Common myeloid progenitor, CD34-positive (primary cell): ENCODE measurements around the gene TMEM247.
A peak's percentile ranks its signal among the peaks of the same experiment; 100 is the strongest.

Source experiments
- CTCF ChIA-PET: fragments of 350-600 bp; sonication (Branson Sonifier 250); formaldehyde crosslinking; loops from one replicate; lab custom pipeline; 2021; ENCODE audit warnings: antibody characterized with exemption; lab: Charles Lee
- POLR2A ChIA-PET: fragments of 350-600 bp; sonication (Branson Sonifier 250); formaldehyde crosslinking; loops from one replicate; lab custom pipeline; 2021; ENCODE audit warnings: antibody characterized with exemption; lab: Charles Lee
- DNase-seq, 3 donors: peaks; one replicate each; pipeline versions ENCODE4 v3.0.0 to v3.0.0-alpha.2; 2013
- H3K27ac ChIP-seq, 2 experiments: 1 replicate in 1 of 2; 2 replicates in 1 of 2; pipeline ENCODE4 v1.7.0; 2013; ENCODE audit warnings: inconsistent platforms in 2 of 2, low read length in 2 of 2, mild to moderate bottlenecking in 2 of 2, low read depth in 1 of 2, moderate library complexity in 1 of 2; ENCODE audit not compliant: severe bottlenecking in 2 of 2, insufficient read depth in 1 of 2, poor library complexity in 1 of 2
- H3K27me3 ChIP-seq, 5 experiments: replicated peaks in 2 of 5; 1 replicate in 3 of 5; 2 replicates in 2 of 5; pipeline versions ENCODE4 v1.6.1 to v1.7.0; 2013; ENCODE audit warnings: low read length in 4 of 5, mild to moderate bottlenecking in 2 of 5, moderate library complexity in 2 of 5, inconsistent platforms in 1 of 5; ENCODE audit not compliant: insufficient read depth in 5 of 5, control insufficient read depth in 4 of 5
- H3K36me3 ChIP-seq, 4 experiments: 1 replicate in 2 of 4; 2 replicates in 2 of 4; pipeline versions ENCODE4 v1.6.1 to v1.7.0; 2013; ENCODE audit warnings: low read length in 3 of 4, control low read depth in 1 of 4, mild to moderate bottlenecking in 1 of 4; ENCODE audit not compliant: control insufficient read depth in 4 of 4, insufficient read depth in 4 of 4
- H3K4me1 ChIP-seq, 4 experiments: 1 replicate in 3 of 4; 2 replicates in 1 of 4; pipeline versions ENCODE4 v1.6.1 to v1.7.1; 2013; ENCODE audit warnings: low read length in 3 of 4, mild to moderate bottlenecking in 3 of 4, control low read depth in 1 of 4, inconsistent platforms in 1 of 4, moderate library complexity in 1 of 4; ENCODE audit not compliant: control insufficient read depth in 4 of 4, insufficient read depth in 4 of 4; ENCODE audit errors: control extremely low read depth in 1 of 4
- H3K4me3 ChIP-seq, 7 experiments: 1 replicate in 4 of 7; 2 replicates in 3 of 7; pipeline versions ENCODE4 v1.5.1 to v1.7.0; 2013; ENCODE audit warnings: mild to moderate bottlenecking in 7 of 7, low read length in 6 of 7, moderate library complexity in 6 of 7, inconsistent platforms in 2 of 7, low read depth in 2 of 7, control low read depth in 1 of 7; ENCODE audit not compliant: insufficient read depth in 4 of 7, control insufficient read depth in 1 of 7; ENCODE audit errors: extremely low read depth in 1 of 7
- H3K9me3 ChIP-seq, 5 experiments: 1 replicate in 4 of 5; 2 replicates in 1 of 5; pipeline versions ENCODE4 v1.6.1 to v1.7.1; 2013; ENCODE audit warnings: low read length in 4 of 5, mild to moderate bottlenecking in 2 of 5, inconsistent platforms in 1 of 5, low read depth in 1 of 5, moderate library complexity in 1 of 5; ENCODE audit not compliant: control insufficient read depth in 4 of 5, insufficient read depth in 2 of 5; ENCODE audit errors: control extremely low read depth in 1 of 5
- WGBS: methylation state at CpG from one replicate; pipeline ENCODE4 v1.1.5; 2013; ENCODE audit not compliant: insufficient coverage; 5-methylcytosine and 5-hydroxymethylcytosine counted together

The TMEM247 gene

DNA sequence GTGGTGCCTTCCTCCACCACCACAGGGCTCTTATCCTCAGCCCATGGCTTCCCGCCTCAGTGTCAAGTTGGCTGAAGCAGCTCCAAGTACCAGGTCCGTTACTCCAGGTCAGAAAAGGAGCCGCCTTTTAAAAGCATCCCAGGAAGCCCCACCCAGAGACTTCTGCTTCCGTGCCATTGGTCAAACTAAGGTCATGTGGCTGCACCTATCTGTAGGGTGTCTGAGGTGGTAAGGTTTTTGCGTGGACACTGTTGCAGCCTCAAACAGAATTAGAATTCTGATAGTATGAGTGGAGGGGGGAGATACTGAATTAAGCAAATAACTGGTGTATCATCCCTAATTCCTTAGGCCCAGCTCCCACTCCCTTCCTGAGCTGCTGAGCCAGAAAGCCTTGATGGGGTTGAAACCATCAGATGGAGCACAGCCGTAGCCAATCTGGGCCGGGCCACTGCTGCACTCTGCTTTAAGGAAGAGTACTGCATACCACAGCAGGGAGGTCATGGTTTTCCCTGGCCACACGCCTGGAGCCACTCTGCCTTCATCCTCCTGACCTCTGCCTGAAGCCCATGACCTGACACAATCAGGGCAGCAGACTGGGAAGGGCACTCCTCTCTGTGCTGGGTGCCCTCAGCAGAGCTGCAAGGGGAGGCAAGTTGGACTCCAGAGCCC, 8.4 kb downstream of the TMEM247 start:
- H3K9me3 ChIP-seq, result no peaks in the 10 kb centered on the region
- H3K27ac ChIP-seq, result no peak overlapping the region
- H3K27me3 ChIP-seq, result no peaks in the 10 kb centered on the region
- no peak for DNase-seq
- ChIA-PET CTCF (interaction anchor here (1.5 kb wide), 1 partner anchor 16 kb away, joined by 3 read pairs; no protein-coding TSS in a partner anchor), POLR2A (no interaction called here)
- H3K36me3 ChIP-seq, result no peaks in the 10 kb centered on the region
- H3K4me3 ChIP-seq, result no peak overlapping the region
- peaks cover 4 to 27% (median 24%) of the 10 kb centered on the region in 4 experiments for H3K4me1 ChIP-seq
- WGBS, result 98% methylated on average over 5 of the region's 8 CpGs

DNA sequence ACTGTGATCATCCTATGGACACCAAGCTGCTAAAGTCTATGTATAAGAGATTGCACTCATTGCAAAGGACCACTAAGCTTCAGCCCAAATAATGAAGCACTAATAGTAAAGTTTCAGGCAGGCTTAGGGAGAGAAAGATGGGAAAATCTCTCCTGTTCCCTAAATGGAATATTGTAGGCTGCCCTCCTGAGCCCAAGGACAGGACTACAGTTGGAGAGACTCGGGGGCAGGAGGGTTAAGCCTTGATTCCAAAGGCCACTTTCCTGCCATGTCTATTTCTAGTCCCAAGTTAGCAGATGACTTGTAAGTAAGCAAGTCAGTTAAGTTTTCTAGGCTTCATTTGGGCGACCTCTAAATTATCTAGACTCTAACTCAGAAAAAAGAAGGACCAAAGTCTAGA, 9.0 kb downstream of the TMEM247 start:
- Histone ChIP-seq H3K27ac (no peak overlapping the region), H3K36me3 (no peaks in the 10 kb centered on the region), H3K4me3 (no peak overlapping the region), H3K9me3 (no peaks in the 10 kb centered on the region), H3K4me1 (peaks cover 4 to 27% (median 24%) of the 10 kb centered on the region in 4 experiments), H3K27me3 (no peaks in the 10 kb centered on the region)
- ChIA-PET POLR2A (no interaction called here), CTCF (interaction anchor here (0.7 to 3.6 kb wide), 3 partner anchors 59 to 132 kb away, joined by 3 to 14 read pairs (median 3); no protein-coding TSS in a partner anchor)
- 100% methylated on average over 1 of the region's 2 CpGs for WGBS
- no peak for DNase-seq

DNA sequence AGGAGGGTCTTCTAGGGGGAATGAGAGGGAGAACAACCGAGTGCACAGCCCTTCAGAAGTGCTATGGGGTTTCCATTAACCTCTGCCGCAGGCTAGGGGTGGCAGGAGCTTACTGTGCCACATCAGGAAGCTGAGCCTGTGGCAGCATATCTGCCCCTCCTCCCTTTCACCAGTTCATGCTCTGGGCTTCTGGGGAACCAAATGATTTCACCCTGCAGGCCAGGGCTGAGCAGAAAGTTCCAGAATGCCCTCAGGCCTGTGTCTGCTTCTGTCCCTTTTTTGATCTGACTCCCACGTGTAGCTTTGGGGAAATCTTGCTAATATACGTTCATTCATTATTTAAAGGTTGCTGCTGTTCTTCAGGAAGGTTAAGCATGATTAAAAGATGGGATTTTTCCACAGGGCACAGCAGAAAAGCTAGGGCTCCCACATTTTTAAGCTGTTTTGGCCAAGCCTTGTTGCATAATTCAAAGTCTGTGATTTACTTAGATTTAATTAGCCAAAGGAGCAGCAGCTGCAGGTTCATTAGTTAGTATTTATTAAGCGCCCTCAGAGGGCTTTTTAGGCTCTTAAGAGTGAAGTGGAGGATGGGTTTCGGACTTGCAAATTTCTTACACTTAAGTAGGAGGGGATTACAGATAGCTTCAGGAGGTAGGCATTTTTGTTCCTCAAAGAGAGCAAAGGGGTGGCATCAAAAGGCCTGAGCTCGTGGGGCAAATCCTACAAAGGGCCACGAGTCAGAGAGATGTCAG, 10.2 kb downstream of the TMEM247 start:
- H3K36me3 ChIP-seq, result no peaks in the 10 kb centered on the region
- no peaks in the 10 kb centered on the region for H3K27me3 ChIP-seq
- CTCF ChIA-PET, result interaction anchor here (0.9 to 3.6 kb wide), 16 partner anchors 9 to 400 kb away, joined by 3 to 15 read pairs (median 4); no protein-coding TSS in a partner anchor
- no peaks in the 10 kb centered on the region for H3K9me3 ChIP-seq
- peak in 2 of 3 donors; percentile 52 to 59 for DNase-seq
- peaks cover 4 to 27% (median 24%) of the 10 kb centered on the region in 4 experiments for H3K4me1 ChIP-seq
- 78% methylated on average over 6 of the region's 8 CpGs for WGBS
- H3K27ac ChIP-seq, result no peak overlapping the region
- H3K4me3 ChIP-seq, result no peak overlapping the region
- POLR2A ChIA-PET, result interaction anchor here (1.0 kb wide), 1 partner anchor 11 kb away, joined by 3 read pairs; no protein-coding TSS in a partner anchor

DNA sequence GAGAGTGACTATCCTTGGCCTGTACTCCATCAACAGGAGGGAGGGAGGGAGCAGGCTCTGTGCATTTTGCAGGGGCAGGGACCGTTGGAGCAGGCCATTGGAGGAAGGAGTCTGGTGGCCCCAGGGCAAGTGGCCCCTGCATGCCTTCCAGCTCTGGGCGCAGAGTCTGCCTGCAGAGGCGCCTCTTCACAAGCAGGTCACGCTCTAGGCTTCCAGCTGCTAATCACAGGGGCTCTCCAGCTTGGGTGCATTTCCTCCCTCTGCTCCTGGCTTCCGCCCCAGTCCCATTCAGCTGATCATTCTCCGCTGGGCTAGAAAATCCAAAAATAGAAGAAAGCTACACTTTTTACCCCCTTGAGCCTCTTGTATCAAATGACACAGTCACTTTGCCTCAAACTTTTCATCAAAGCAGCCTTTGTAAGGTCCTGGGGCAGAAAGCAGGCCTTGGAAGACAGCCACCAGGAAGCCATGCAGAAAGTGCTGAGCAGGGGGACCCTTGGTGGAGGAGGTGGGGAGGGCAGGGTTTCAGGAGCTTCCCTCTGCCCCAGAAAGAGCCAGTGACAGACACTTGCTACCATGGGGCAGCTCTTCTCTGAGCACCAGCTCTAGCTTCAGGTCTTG, 11.3 kb downstream of the TMEM247 start:
- H3K9me3 ChIP-seq, result no peaks in the 10 kb centered on the region
- H3K27me3 ChIP-seq, result no peaks in the 10 kb centered on the region
- peaks cover 4 to 27% (median 24%) of the 10 kb centered on the region in 4 experiments for H3K4me1 ChIP-seq
- ChIA-PET POLR2A (interaction anchor here (0.6 to 1.1 kb wide), 4 partner anchors 10 to 89 kb away, joined by 3 read pairs; no protein-coding TSS in a partner anchor), CTCF (interaction anchor here (0.8 to 3.6 kb wide), 15 partner anchors 10 to 166 kb away, joined by 3 to 15 read pairs (median 4); no protein-coding TSS in a partner anchor)
- 7% methylated on average over 6 of the region's 6 CpGs for WGBS
- peak; percentile 45 to 93 (median 90) for DNase-seq
- H3K36me3 ChIP-seq, result no peaks in the 10 kb centered on the region
- no peak overlapping the region for H3K27ac ChIP-seq
- H3K4me3 ChIP-seq, result peak overlapping the region in 3 of 7 experiments; percentile 12 to 35 (median 14)

DNA sequence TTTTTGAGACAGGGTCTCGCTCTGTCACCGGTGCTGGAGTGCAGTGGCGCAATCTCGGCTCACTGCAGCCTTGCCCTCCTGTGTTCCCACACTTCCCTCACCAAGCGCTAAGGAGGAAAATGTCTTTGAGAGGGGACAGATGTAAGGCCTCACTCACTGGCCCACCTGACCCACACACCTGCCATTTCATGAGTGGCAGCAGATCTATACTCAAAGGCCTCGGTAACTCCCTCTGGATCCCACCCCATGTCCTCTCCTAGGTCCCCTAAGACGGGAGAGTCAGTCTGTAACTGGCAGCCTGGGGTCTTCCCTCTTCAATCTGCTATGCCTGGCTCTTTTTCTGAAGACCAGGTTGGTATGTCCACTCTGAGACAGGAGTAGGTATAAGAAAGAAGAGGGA, 12.9 kb downstream of the TMEM247 start:
- Histone ChIP-seq H3K9me3 (no peaks in the 10 kb centered on the region), H3K27ac (no peak overlapping the region), H3K4me3 (no peak overlapping the region), H3K27me3 (no peaks in the 10 kb centered on the region), H3K4me1 (peaks cover 4 to 27% (median 24%) of the 10 kb centered on the region in 4 experiments), H3K36me3 (no peaks in the 10 kb centered on the region)
- POLR2A ChIA-PET, result no interaction called here
- no CpG with 5 or more reads among the region's 7 CpGs for WGBS
- CTCF ChIA-PET, result interaction anchor here (2.0 kb wide), 1 partner anchor 49 kb away, joined by 5 read pairs; no protein-coding TSS in a partner anchor
- DNase-seq, result no peak

DNA sequence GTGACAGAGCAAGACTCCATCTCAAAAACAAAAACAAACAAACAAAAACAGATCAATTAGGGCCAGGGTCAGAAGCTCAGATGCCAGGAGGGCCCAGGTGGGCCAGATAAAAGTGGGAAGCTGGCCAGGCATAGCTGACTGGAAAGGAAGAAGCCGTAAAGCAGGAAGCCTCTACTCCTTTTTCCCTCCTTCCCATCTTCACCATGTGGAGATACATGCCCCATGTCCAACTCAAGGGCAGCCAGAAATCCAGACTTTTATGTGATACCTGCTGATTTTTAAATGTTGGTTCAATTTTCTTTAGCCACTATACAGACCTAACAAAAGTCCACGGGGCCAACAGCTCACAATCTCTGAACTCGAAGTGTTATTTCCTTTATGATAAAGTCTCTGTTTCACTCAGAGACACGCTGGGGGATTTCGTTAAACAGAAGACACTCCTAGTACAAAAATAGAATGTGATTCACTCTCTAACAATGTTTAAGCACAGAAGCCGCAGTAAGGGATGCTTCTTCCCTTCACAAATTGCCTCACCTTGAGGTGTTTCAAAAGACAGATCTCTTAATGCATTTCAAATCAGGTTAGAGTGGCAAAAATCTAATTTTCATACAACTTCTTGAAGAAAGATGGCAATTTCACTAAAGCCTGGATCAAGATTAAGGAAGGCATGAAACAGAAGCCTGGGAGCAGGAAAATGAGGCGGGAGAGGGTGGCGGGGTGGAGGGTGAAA, 14.0 kb downstream of the TMEM247 start:
- H3K4me1 ChIP-seq, result peaks cover 4 to 27% (median 24%) of the 10 kb centered on the region in 4 experiments
- no peaks in the 10 kb centered on the region for H3K27me3 ChIP-seq
- no peak overlapping the region for H3K27ac ChIP-seq
- ChIA-PET POLR2A (interaction anchor here (0.7 kb wide), 1 partner anchor 10 kb away, joined by 3 read pairs; no protein-coding TSS in a partner anchor), CTCF (interaction anchor here (0.6 to 2.0 kb wide), 3 partner anchors 47 to 109 kb away, joined by 3 to 5 read pairs (median 5); no protein-coding TSS in a partner anchor)
- H3K36me3 ChIP-seq, result no peaks in the 10 kb centered on the region
- DNase-seq, result no peak
- 96% methylated on average over 7 of the region's 8 CpGs for WGBS
- H3K4me3 ChIP-seq, result no peak overlapping the region
- no peaks in the 10 kb centered on the region for H3K9me3 ChIP-seq
